Measurements from ENCODE around the gene SHF.
A peak's percentile ranks its signal among the peaks of the same experiment; 100 is the strongest.

Gene SHF

GRCh38 chr15:45200001-45200798 lies 12.4 kb upstream of the SHF start:
- peak; percentile 97 for DNase-seq
- in situ Hi-C loops (cut with MboI; ENCODE audit: low pct_unique_long_range_greater_than_20kb, low sequenced_read_pairs) = no loop called here

GRCh38 chr15:45199136-45199810 lies 11.5 kb upstream of the SHF start:
- DNase-seq = peak; percentile 57
- in situ Hi-C loops (cut with MboI; ENCODE audit: low pct_unique_long_range_greater_than_20kb, low sequenced_read_pairs) = no loop called here

- in situ Hi-C loops (cut with MboI; ENCODE audit: low pct_unique_long_range_greater_than_20kb, low sequenced_read_pairs) = no loop called here
- DNase-seq = peak; percentile 98
Measured at GRCh38 chr15:45198337-45199135, 10.8 kb upstream of the SHF start.

- in situ Hi-C loops (cut with MboI; ENCODE audit: low pct_unique_long_range_greater_than_20kb, low sequenced_read_pairs) = no loop called here
- no peak for DNase-seq
Measured at GRCh38 chr15:45197512-45197911, 9.7 kb upstream of the SHF start.

- in situ Hi-C loops (cut with MboI; ENCODE audit: low pct_unique_long_range_greater_than_20kb, low sequenced_read_pairs) = no loop called here
- no peak for DNase-seq
Measured at GRCh38 chr15:45187578-45187893, 230 bp downstream of the SHF start.

- in situ Hi-C loops (cut with MboI; ENCODE audit: low pct_unique_long_range_greater_than_20kb, low sequenced_read_pairs) = no loop called here
- DNase-seq = no peak
Measured at GRCh38 chr15:45186771-45187577, 792 bp downstream of the SHF start.

GRCh38 chr15:45185903-45186770 lies 1.6 kb downstream of the SHF start:
- in situ Hi-C loops (cut with MboI; ENCODE audit: low pct_unique_long_range_greater_than_20kb, low sequenced_read_pairs) = no loop called here
- DNase-seq = no peak

GRCh38 chr15:45185069-45185779 lies 2.5 kb downstream of the SHF start:
- no peak for DNase-seq
- in situ Hi-C loops (cut with MboI; ENCODE audit: low pct_unique_long_range_greater_than_20kb, low sequenced_read_pairs) = no loop called here

- DNase-seq = no peak
- in situ Hi-C loops (cut with MboI; ENCODE audit: low pct_unique_long_range_greater_than_20kb, low sequenced_read_pairs) = no loop called here
Measured at GRCh38 chr15:45184562-45185041, 3.2 kb downstream of the SHF start.

GRCh38 chr15:45183511-45183910 lies 4.3 kb downstream of the SHF start:
- DNase-seq = no peak
- in situ Hi-C loops (cut with MboI; ENCODE audit: low pct_unique_long_range_greater_than_20kb, low sequenced_read_pairs) = no loop called here

- DNase-seq = peak; percentile 26
- in situ Hi-C loops (cut with MboI; ENCODE audit: low pct_unique_long_range_greater_than_20kb, low sequenced_read_pairs) = no loop called here
Measured at GRCh38 chr15:45182996-45183395, 4.8 kb downstream of the SHF start.

DNA sequence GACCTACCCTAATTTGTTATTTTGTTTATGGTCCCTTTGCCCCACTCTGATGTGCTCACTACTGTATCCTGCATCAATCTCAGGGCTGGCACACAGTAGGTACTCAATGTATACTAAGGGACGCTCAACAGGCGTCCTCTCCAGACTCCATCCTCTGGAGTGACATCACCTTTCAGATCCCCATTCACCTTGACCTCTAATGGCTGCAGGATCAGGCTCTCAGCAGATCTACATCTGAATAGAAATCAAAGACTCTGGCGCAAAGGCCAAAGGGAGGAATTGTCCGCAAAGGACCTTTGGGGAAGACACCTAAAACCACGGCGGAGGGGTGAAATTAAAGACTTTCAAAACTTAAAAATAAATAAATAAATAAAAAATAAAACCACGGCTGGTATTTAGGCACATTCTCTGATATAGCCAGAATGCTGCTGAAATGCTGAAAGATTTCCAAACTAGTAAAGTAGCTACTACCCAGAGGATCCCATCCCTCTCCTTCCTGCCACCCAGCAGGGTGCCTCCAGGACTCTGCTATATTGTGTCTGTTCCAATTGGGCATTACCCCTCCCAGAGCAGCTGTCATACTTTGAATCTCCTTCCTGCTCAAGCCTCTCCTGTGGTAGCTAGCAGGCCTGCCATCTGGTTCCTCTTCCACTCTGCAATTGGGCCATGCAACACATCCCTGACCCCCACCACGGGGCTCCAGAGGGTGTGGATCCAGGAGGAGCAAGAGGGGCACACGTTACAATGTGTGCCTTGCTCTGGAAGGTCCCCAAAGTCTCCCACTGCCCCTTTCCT lies 6.1 kb downstream of the SHF start:
- peak; percentile 69 for DNase-seq
- in situ Hi-C loops (cut with MboI; ENCODE audit: low pct_unique_long_range_greater_than_20kb, low sequenced_read_pairs) = no loop called here

DNA sequence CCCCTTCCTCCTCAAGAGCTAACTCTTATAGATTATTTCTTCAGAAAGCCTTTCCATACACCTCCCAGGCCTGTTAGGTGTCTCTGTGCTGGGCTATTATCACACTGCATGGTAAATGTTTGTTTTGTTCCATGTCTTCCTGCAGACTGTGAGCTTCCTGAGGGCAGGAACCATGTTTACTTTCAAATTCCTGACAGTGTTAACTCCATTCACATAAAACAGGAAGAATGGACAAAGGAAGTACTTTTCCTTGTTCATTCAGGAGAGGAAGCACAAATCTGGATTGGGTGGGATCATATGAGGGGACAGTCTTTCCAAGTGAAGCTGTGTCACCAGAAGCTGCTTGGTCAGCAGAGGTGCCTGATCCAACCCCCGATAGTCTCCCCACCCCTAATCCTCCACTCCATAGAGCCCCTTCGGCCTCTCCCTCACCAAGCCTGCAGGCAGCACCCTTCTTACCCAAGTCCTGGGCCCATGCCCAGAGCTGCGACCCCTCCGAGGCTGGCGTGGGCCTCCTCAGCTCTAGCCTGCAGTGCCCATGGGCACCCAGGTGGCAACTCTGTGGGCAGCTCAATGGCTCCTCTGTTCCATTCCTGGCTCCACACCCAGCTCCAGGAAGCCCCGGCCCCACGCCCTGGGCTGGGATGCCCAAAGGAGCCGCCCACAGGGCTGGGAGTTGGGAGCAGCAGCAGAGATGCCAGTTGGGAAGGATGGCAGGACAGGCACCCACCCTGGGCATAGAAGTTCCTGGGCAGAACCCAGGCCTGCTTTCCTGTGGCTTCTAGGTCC lies 6.9 kb downstream of the SHF start:
- in situ Hi-C loops (cut with MboI; ENCODE audit: low pct_unique_long_range_greater_than_20kb, low sequenced_read_pairs) = no loop called here
- DNase-seq = no peak

DNA sequence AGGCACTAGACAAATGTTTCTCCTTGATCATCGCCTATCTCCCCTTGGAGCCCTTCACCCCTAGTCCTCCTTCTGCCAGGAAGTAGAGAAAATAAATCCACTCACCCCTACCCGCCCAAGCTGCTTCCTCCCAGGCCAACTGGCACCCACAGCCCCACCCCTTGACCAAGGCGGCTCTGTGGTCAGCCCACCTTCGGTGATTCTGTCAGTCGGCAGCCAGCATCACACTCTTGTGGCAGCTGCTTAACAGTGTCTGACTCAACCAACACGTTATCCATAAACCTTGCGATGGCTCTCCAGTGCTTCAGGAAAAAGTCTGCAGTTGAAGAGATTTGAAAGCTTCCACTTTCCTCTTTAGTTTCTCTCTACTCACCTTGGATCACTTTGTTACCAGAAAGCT lies 7.6 kb downstream of the SHF start:
- DNase-seq = peak; percentile 47
- in situ Hi-C loops (cut with MboI; ENCODE audit: low pct_unique_long_range_greater_than_20kb, low sequenced_read_pairs) = no loop called here

- in situ Hi-C loops (cut with MboI; ENCODE audit: low pct_unique_long_range_greater_than_20kb, low sequenced_read_pairs) = no loop called here
Measured at GRCh38 chr15:45179221-45179985, 8.4 kb downstream of the SHF start.

GRCh38 chr15:45177285-45177684 lies 10.5 kb downstream of the SHF start:
- in situ Hi-C loops (cut with MboI; ENCODE audit: low pct_unique_long_range_greater_than_20kb, low sequenced_read_pairs) = no loop called here

More at GRCh38 chr15:45179221-45179985, 8.4 kb downstream of the SHF start:
- DNase-seq = peak; percentile 53

More at GRCh38 chr15:45177285-45177684, 10.5 kb downstream of the SHF start:
- DNase-seq = no peak

Measured in KBM-7 (cell line).